ENCODE data around the gene TREML4.
"Not testable (repeated sequence)": the region's sequence is repeated elsewhere in the genome, so short reads cannot be mapped to it uniquely, and the experiment has no call there.

TREML4 gene

GRCh38 chr6:41208439-41209106 is 19.6 kb upstream of the TREML4 start:
- no peak for DNase-seq (ENCODE audit: low read depth)

GRCh38 chr6:41209547-41210320 is 18.4 kb upstream of the TREML4 start:
- no peak for DNase-seq (ENCODE audit: low read depth)

GRCh38 chr6:41214559-41215238 is 13.4 kb upstream of the TREML4 start:
- no peak for DNase-seq (ENCODE audit: low read depth)

- DNase-seq (ENCODE audit: low read depth) = no peak
Observed at GRCh38 chr6:41215777-41216176, 12.4 kb upstream of the TREML4 start.

- DNase-seq (ENCODE audit: low read depth) = no peak
Observed at GRCh38 chr6:41216616-41217015, 11.5 kb upstream of the TREML4 start.

GRCh38 chr6:41222045-41222444 is 6.1 kb upstream of the TREML4 start:
- DNase-seq (ENCODE audit: low read depth) = no peak

- no peak for DNase-seq (ENCODE audit: low read depth)
Observed at GRCh38 chr6:41222513-41222912, 5.6 kb upstream of the TREML4 start.

GRCh38 chr6:41224800-41225199 is 3.3 kb upstream of the TREML4 start:
- DNase-seq (ENCODE audit: low read depth) = no peak

- no peak for DNase-seq (ENCODE audit: low read depth)
Observed at GRCh38 chr6:41226752-41227151, 1.4 kb upstream of the TREML4 start.

GRCh38 chr6:41228616-41229015 is 467 bp downstream of the TREML4 start:
- DNase-seq (ENCODE audit: low read depth) = no peak

- DNase-seq (ENCODE audit: low read depth) = no peak
Observed at GRCh38 chr6:41229721-41230120, 1.6 kb downstream of the TREML4 start.

- DNase-seq (ENCODE audit: low read depth) = no peak
Observed at GRCh38 chr6:41231246-41231645, 3.1 kb downstream of the TREML4 start.

- DNase-seq (ENCODE audit: low read depth) = no peak
Observed at GRCh38 chr6:41232667-41233066, 4.5 kb downstream of the TREML4 start.

- no peak for DNase-seq (ENCODE audit: low read depth)
Observed at GRCh38 chr6:41236276-41236675, 8.1 kb downstream of the TREML4 start.

- no peak for DNase-seq (ENCODE audit: low read depth)
Observed at GRCh38 chr6:41237128-41237527, 9.0 kb downstream of the TREML4 start.

GRCh38 chr6:41239467-41240159 is 11.5 kb downstream of the TREML4 start:
- no peak for DNase-seq (ENCODE audit: low read depth)

- not testable (repeated sequence) for DNase-seq (ENCODE audit: low read depth)
Observed at GRCh38 chr6:41246529-41246928, 18.4 kb downstream of the TREML4 start.

GRCh38 chr6:41247288-41247865 is 19.2 kb downstream of the TREML4 start:
- no peak for DNase-seq (ENCODE audit: low read depth)

GRCh38 chr6:41247882-41248705 is 19.9 kb downstream of the TREML4 start:
- DNase-seq (ENCODE audit: low read depth) = no peak

GRCh38 chr6:41252401-41253169 is 24.4 kb downstream of the TREML4 start:
- no peak for DNase-seq (ENCODE audit: low read depth)
